Measurements from ENCODE around the gene OTUD7B. TPM values are rescaled to one million over a fixed set of nuclear protein-coding genes. Genes with fewer than 3 reads are reported as not detected.

The OTUD7B gene
- total and polyA plus RNA-seq, 2 donors (not counting 1 experiment from before 2014, with no cell fraction given): 0.40 to 3.3 TPM

DNA sequence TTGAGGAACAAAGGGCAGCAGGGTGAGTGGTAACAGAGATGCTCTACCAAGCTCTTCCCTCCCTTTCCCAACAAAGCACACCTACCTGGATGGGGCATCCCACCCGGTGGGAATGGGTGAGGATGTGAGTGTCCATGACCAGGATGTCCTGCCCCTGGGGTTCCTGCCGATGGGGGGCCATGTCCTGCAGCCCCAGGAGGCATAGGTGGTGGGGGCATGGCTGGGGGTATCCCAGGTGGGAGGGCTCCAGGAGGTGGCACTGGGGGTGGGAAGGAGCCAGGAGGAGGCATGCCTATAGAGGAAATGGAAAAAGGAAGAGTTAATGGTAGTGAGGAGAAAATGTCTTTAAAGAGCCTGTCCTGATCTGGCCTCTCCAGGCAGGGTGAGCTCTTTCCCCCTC, 84.8 kb downstream of the OTUD7B start:
- peaks cover 30% of the 10 kb centered on the region for H4K20me1 ChIP-seq (ENCODE audit: control insufficient read depth, insufficient read depth, low read length, poor library complexity, severe bottlenecking)
- ChIA-PET CTCF (interaction anchor here (1.0 kb wide), 1 partner anchor 264 kb away, joined by 3 read pairs; no protein-coding TSS in a partner anchor), POLR2A (interaction anchor here (0.6 kb wide), 1 partner anchor 14 kb away, joined by 4 read pairs; no protein-coding TSS in a partner anchor)
- H3K36me3 ChIP-seq (replicated peaks in 1 of 2; ENCODE audit: control extremely low read depth in 1 of 2, control insufficient read depth in 1 of 2, extremely low read depth in 1 of 2, insufficient read depth in 2 of 2, low read length in 1 of 2): peaks cover 4 to 49% of the 10 kb centered on the region in 2 experiments
- H3K4me2 ChIP-seq (replicated peaks; ENCODE audit: low read depth, low read length, poor library complexity, severe bottlenecking): no peak overlapping the region
- peaks cover 0 to under 1% (median 0%) of the 10 kb centered on the region in 4 experiments for H3K27me3 ChIP-seq (replicated peaks in 1 of 4; ENCODE audit: control extremely low read depth in 1 of 4, control insufficient read depth in 3 of 4, insufficient read depth in 4 of 4, low read length in 3 of 4)
- Mint-ChIP-seq H3K9me3 (ENCODE audit: insufficient read depth) (no peaks in the 10 kb centered on the region), H3K4me1 (peaks cover 38% of the 10 kb centered on the region), H3K27ac (no peak overlapping the region), H3K4me3 (peak overlapping the region; percentile 70), H3K27me3 (peaks cover 3% of the 10 kb centered on the region)
- no peak overlapping the region for H3K27ac ChIP-seq (ENCODE audit: low read length in 2 of 2)
- peaks cover 17 to 24% of the 10 kb centered on the region in 2 donors for H3K4me1 ChIP-seq (ENCODE audit: control insufficient read depth in 2 of 2, insufficient read depth in 2 of 2, low read length in 2 of 2)
- no peak overlapping the region for H2AFZ ChIP-seq (ENCODE audit: insufficient read depth, low read depth, low read length, poor library complexity, severe bottlenecking)
- DNase-seq (no peak), ATAC-seq (ENCODE audit: low read depth) (no peak)
- intact Hi-C loops (cut with micrococcal nuclease): loop anchor here (10.0 kb wide), 1 partner anchor 399 kb away; the partner anchor contains the start of gene PRPF3
- no peak for TF ChIP-seq EZH2 (IDR thresholded peaks at IDR 0.05; ENCODE audit: borderline replicate concordance, insufficient read depth, low read depth, low read length, poor library complexity, severe bottlenecking)
- TF ChIP-seq, protein P1, sequence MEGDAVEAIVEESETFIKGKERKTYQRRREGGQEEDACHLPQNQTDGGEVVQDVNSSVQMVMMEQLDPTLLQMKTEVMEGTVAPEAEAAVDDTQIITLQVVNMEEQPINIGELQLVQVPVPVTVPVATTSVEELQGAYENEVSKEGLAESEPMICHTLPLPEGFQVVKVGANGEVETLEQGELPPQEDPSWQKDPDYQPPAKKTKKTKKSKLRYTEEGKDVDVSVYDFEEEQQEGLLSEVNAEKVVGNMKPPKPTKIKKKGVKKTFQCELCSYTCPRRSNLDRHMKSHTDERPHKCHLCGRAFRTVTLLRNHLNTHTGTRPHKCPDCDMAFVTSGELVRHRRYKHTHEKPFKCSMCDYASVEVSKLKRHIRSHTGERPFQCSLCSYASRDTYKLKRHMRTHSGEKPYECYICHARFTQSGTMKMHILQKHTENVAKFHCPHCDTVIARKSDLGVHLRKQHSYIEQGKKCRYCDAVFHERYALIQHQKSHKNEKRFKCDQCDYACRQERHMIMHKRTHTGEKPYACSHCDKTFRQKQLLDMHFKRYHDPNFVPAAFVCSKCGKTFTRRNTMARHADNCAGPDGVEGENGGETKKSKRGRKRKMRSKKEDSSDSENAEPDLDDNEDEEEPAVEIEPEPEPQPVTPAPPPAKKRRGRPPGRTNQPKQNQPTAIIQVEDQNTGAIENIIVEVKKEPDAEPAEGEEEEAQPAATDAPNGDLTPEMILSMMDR (IDR thresholded peaks at IDR 0.05): no peak
- no peaks in the 10 kb centered on the region for H3K9me3 ChIP-seq (ENCODE audit: control extremely low read depth in 1 of 3, control insufficient read depth in 2 of 3, insufficient read depth in 1 of 3, low read length in 2 of 3)
- WGBS (ENCODE audit: insufficient coverage): 100% methylated on average over 1 of the region's 2 CpGs
- no peak overlapping the region for H3K4me3 ChIP-seq (ENCODE audit: control extremely low read depth in 1 of 5, extremely low read depth in 1 of 5, insufficient read depth in 1 of 5, low read depth in 2 of 5, low read length in 4 of 5)
- no peak overlapping the region for H3K9ac ChIP-seq (ENCODE audit: low read length)
- H3K79me2 ChIP-seq (ENCODE audit: control insufficient read depth, insufficient read depth, low read length): peaks cover 16% of the 10 kb centered on the region

DNA sequence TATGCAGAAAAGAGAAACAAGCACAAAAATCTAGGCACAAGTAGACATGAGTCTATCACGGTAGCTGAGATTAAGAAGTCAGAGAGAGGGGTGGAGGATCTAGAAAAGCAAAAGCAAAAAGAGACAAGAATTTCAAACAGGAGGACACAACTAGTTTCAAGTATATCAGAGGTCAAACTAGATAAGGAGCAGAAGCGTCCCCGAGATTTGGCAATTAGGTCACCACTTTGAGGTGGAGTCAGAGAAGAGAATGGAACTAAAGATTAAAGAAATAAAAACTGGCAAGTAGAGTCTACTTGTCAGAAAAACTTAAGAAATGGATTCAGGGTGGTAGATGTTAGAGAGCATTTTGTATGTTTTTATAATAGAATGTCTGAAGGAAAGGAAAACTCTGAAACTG, 85.2 kb downstream of the OTUD7B start:
- Histone ChIP-seq H3K4me1 (ENCODE audit: control insufficient read depth in 2 of 2, insufficient read depth in 2 of 2, low read length in 2 of 2) (peaks cover 17 to 24% of the 10 kb centered on the region in 2 donors), H3K9me3 (ENCODE audit: control extremely low read depth in 1 of 3, control insufficient read depth in 2 of 3, insufficient read depth in 1 of 3, low read length in 2 of 3) (no peaks in the 10 kb centered on the region), H3K9ac (ENCODE audit: low read length) (no peak overlapping the region), H4K20me1 (ENCODE audit: control insufficient read depth, insufficient read depth, low read length, poor library complexity, severe bottlenecking) (peaks cover 30% of the 10 kb centered on the region), H3K4me3 (ENCODE audit: control extremely low read depth in 1 of 5, extremely low read depth in 1 of 5, insufficient read depth in 1 of 5, low read depth in 2 of 5, low read length in 4 of 5) (no peak overlapping the region), H3K36me3 (replicated peaks in 1 of 2; ENCODE audit: control extremely low read depth in 1 of 2, control insufficient read depth in 1 of 2, extremely low read depth in 1 of 2, insufficient read depth in 2 of 2, low read length in 1 of 2) (peaks cover 4 to 49% of the 10 kb centered on the region in 2 experiments), H3K79me2 (ENCODE audit: control insufficient read depth, insufficient read depth, low read length) (peaks cover 16% of the 10 kb centered on the region), H2AFZ (ENCODE audit: insufficient read depth, low read depth, low read length, poor library complexity, severe bottlenecking) (no peak overlapping the region), H3K27ac (ENCODE audit: low read length in 2 of 2) (no peak overlapping the region), H3K4me2 (replicated peaks; ENCODE audit: low read depth, low read length, poor library complexity, severe bottlenecking) (no peak overlapping the region), H3K27me3 (replicated peaks in 1 of 4; ENCODE audit: control extremely low read depth in 1 of 4, control insufficient read depth in 3 of 4, insufficient read depth in 4 of 4, low read length in 3 of 4) (no peaks in the 10 kb centered on the region)
- 100% methylated on average over 1 of the region's 3 CpGs for WGBS (ENCODE audit: insufficient coverage)
- no peak for TF ChIP-seq EZH2 (IDR thresholded peaks at IDR 0.05; ENCODE audit: borderline replicate concordance, insufficient read depth, low read depth, low read length, poor library complexity, severe bottlenecking)
- TF ChIP-seq, protein P1 (IDR thresholded peaks at IDR 0.05): no peak
- ChIA-PET CTCF (no interaction called here), POLR2A (interaction anchor here (0.6 kb wide), 1 partner anchor 15 kb away, joined by 4 read pairs; no protein-coding TSS in a partner anchor)
- peak overlapping the region; percentile 62 for H3K4me3 Mint-ChIP-seq
- H3K9me3 Mint-ChIP-seq (ENCODE audit: insufficient read depth): no peaks in the 10 kb centered on the region
- H3K27me3 Mint-ChIP-seq: no peaks in the 10 kb centered on the region
- no peak for DNase-seq
- no peak for ATAC-seq (ENCODE audit: low read depth)
- H3K27ac Mint-ChIP-seq: no peak overlapping the region
- intact Hi-C loops (cut with micrococcal nuclease): loop anchor here (10.0 kb wide), 1 partner anchor 399 kb away; the partner anchor contains the start of gene PRPF3
- H3K4me1 Mint-ChIP-seq: peaks cover 38% of the 10 kb centered on the region

Data from B cell (primary cell).